Measurements from ENCODE around the gene C1RL. TPM values are rescaled to one million over a fixed set of nuclear protein-coding genes. Genes with fewer than 3 reads are reported as not detected.

The C1RL gene
- total RNA-seq, 1 donor from 2014 or later = 80.5 TPM

DNA sequence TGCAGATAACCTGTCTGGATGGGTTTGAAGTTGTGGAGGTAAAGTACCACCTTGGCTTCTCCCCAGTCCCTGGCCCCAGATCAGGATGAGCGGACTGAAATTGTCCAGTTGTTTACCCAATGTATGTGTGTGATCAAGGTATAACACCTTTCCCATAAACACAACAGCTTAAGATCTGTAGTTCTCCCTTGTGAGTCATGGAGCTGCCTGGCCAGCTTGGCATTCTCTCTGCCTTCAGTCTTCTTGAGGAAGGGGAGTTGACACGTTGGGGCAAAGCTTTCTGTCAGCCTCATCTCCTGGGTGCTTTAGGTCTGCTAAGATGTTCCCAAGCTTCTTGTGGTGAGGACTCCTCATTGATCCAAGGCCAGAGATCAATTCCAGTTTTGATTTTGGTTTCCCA, 42.4 kb downstream of the C1RL start:
- Histone ChIP-seq H3K4me1 (no peaks in the 10 kb centered on the region), H3K27me3 (ENCODE audit: low read depth) (no peaks in the 10 kb centered on the region), H3K4me3 (no peak overlapping the region), H3K27ac (no peak overlapping the region), H3K36me3 (peaks cover 43% of the 10 kb centered on the region), H3K9me3 (no peaks in the 10 kb centered on the region)
- TF ChIP-seq, protein P1, sequence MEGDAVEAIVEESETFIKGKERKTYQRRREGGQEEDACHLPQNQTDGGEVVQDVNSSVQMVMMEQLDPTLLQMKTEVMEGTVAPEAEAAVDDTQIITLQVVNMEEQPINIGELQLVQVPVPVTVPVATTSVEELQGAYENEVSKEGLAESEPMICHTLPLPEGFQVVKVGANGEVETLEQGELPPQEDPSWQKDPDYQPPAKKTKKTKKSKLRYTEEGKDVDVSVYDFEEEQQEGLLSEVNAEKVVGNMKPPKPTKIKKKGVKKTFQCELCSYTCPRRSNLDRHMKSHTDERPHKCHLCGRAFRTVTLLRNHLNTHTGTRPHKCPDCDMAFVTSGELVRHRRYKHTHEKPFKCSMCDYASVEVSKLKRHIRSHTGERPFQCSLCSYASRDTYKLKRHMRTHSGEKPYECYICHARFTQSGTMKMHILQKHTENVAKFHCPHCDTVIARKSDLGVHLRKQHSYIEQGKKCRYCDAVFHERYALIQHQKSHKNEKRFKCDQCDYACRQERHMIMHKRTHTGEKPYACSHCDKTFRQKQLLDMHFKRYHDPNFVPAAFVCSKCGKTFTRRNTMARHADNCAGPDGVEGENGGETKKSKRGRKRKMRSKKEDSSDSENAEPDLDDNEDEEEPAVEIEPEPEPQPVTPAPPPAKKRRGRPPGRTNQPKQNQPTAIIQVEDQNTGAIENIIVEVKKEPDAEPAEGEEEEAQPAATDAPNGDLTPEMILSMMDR (IDR thresholded peaks at IDR 0.05) = no peak
- ATAC-seq = no peak
- no peak for DNase-seq
- intact Hi-C loops (cut with DNase I) = no loop called here

DNA sequence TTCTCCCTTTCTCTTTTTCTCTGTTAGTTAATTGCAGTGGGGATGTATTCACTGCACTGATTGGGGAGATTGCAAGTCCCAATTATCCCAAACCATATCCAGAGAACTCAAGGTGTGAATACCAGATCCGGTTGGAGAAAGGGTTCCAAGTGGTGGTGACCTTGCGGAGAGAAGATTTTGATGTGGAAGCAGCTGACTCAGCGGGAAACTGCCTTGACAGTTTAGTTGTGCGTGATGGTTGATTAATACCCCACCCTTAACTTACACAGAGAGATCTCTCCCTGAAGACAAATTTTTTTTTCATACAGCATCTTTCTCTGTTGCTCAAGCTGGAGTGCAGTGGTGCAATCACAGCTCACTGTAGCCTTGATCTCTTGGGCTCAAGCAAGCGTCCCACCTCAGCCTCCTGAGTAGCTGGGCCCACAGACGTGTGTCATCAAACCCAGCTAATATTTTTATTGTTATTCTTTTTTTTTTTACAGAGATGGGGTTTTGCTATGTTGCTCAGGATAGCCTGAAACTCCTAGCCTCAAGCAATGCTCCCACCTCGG, 43.9 kb downstream of the C1RL start:
- ATAC-seq (no peak), DNase-seq (no peak)
- Histone ChIP-seq H3K4me3 (no peak overlapping the region), H3K27ac (no peak overlapping the region), H3K27me3 (ENCODE audit: low read depth) (no peaks in the 10 kb centered on the region), H3K4me1 (peaks cover 12% of the 10 kb centered on the region), H3K36me3 (peaks cover 40% of the 10 kb centered on the region), H3K9me3 (no peaks in the 10 kb centered on the region)
- TF ChIP-seq, protein P1 (IDR thresholded peaks at IDR 0.05) = no peak
- intact Hi-C loops (cut with DNase I) = no loop called here

DNA sequence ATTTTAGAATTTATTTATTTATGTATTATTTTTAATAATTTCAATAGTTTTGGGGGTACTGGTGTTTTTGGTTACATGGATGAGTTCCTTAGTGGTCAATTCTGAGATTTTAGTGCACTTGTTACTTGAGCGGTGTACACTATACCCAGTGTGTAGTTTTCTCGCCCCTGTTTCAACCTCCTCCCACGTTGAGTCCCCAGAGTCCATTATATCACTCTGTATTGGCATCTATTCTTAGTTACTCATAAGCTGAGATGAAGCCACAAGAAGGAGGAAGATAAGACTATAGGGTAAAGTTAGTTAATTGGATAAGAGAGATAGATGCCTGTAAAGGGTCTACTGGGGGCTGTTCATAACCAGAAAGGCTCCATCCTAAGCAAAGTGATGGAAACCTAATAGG, 44.5 kb downstream of the C1RL start:
- no peak overlapping the region for H3K4me3 ChIP-seq

DNA sequence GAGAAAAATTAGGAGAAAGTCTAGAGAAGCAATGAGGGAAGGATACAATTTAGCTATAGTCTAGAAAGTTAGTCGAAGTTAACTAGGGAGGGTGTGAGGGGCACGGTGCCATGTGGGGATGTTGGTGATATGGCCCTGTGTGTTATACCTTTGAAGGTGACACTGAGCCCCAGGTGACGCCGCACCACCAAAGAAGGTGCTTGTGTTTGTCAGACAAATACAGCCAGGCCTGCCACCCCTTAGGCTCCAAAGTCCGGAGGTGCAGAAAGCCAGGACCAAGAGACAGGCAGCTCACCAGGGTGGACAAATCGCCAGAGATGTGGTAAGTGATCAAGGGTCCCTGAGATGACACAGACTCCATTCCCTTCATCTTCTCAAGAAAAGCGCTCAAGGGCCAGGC, 47.4 kb downstream of the C1RL start:
- Histone ChIP-seq H3K4me1 (peaks cover 27% of the 10 kb centered on the region), H3K36me3 (peaks cover 25% of the 10 kb centered on the region), H3K27ac (peak overlapping the region; percentile 70), H3K4me3 (peak overlapping the region; percentile 50), H3K27me3 (ENCODE audit: low read depth) (no peaks in the 10 kb centered on the region), H3K9me3 (no peaks in the 10 kb centered on the region)
- intact Hi-C loops (cut with DNase I) = no loop called here
- no peak for ATAC-seq
- TF ChIP-seq, protein P1 (IDR thresholded peaks at IDR 0.05) = no peak
- no peak for DNase-seq

More for the DNA sequence above, 44.5 kb downstream of the C1RL start:
- Histone ChIP-seq H3K27me3 (ENCODE audit: low read depth) (no peaks in the 10 kb centered on the region), H3K36me3 (peaks cover 34% of the 10 kb centered on the region), H3K9me3 (no peaks in the 10 kb centered on the region), H3K27ac (no peak overlapping the region), H3K4me1 (peaks cover 18% of the 10 kb centered on the region)
- DNase-seq = no peak
- ATAC-seq = no peak
- TF ChIP-seq, protein P1 (IDR thresholded peaks at IDR 0.05) = no peak
- intact Hi-C loops (cut with DNase I) = no loop called here

DNA sequence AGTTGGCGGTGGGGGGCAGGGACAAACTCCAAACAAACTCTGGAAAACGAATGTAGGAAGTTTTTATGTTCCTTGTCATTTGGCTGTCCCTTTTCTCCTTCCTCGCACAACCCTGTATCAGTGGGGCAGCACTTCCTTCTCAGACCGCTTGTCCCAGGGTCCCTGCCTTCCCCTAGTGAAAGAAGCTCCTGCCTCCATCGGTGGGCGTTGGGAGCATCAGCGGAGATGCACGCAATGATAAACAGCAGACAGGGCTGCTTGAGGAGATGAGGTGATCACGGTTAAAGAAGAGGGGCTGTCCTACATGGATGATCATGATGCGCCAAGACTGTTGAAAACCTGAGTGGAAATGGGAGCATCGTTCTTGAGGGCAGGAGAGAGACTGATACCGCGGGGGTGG, 47.9 kb downstream of the C1RL start:
- Histone ChIP-seq H3K27me3 (ENCODE audit: low read depth) (no peaks in the 10 kb centered on the region), H3K4me1 (peaks cover 27% of the 10 kb centered on the region), H3K36me3 (peaks cover 22% of the 10 kb centered on the region), H3K9me3 (no peaks in the 10 kb centered on the region), H3K4me3 (peak overlapping the region; percentile 50), H3K27ac (peak overlapping the region; percentile 70)
- TF ChIP-seq, protein P1 (IDR thresholded peaks at IDR 0.05) = no peak
- DNase-seq (no peak), ATAC-seq (peak in 1 of 2 donors; percentile 16)
- intact Hi-C loops (cut with DNase I) = no loop called here
